IPS-NIHi11 (cell line): ENCODE data around the gene LYSMD3.
"Not testable (repeated sequence)": the region's sequence is repeated elsewhere in the genome, so short reads cannot be mapped to it uniquely, and the experiment has no call there.

Experiments used
- DNase-seq: peaks from one replicate; pipeline ENCODE4 v3.0.0; 2012; ENCODE audit warnings: mixed read lengths, low spot score

Gene LYSMD3

DNA sequence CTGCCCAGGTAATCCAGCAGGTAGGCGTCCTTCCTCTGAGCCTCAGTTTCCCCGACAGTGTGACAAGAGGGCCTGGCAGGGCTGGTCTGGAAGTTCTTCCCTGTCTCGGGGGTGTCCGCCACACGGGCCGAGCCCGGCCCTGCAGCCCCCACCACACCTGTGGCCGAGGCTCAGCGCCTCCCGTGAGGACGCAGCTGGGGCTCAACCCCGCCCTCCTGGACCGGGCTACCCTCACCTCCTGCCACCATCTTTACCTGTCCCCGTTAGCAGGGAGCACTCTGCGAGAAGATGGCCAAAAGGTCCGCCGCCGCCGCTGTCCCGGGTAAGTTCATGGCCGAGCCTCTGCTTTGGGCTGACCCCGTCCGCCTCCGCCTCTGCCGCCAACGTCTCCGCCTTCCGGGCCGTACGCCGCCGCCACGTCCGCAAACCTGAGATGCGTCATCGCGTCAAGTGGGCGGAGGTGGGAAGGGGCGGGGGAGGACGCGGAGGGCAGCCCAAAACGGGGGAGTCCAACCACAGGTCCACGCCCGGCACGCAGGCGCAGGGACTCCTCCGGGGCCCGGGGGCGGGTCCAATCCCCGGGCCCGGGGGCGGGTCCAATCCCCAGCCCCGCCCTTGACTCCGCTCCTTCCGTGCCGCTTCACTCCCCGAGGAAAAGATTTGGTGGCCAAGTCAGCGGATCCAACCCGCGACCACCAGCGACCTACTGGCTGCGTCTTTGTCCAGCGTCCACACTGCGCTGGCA, at the start of gene LYSMD3:
LYSMD3 (minus strand) TSS at position 391 of the 745 bp plus-strand sequence. CDS start 4,295 bp downstream, outside the sequence.
- peak; percentile 99 for DNase-seq

DNA sequence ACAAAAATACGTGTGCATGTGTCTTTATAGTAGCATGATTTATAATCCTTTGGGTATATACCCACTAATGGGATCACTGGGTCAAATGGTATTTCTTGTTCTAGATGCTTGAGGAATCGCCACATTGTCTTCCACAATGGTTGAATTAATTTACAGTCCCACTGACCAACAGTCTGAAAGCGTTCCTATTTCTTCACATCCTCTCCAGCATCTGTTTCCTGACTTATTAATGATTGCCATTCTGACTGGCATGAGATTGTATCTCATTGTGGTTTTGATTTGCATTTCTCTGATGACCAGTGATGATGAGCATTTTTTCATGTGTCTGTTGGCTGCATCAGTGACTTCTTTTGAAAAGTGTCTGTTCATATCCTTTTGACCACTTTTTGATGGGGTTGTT, 47.2 kb upstream of the LYSMD3 start:
- DNase-seq = not testable (repeated sequence)

DNA sequence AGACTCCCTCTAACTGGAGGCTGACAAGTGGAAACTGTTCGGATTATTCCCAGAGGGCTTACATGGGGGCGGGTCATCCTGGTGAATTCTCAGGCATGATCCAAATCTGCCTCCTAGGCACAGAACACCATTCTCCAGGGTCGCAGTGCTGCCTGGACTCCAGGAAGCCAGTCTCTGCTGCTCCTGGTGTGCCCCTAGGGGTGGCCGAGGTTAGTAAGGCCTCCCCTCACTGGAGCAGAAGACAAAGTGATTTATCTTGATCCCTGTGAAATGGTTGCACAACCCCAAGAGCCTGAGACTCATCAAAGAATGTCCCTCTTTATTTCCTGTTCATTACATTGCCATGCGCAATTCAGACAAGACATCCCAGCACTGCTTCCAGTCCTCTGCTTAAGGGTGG, 46.3 kb upstream of the LYSMD3 start:
- no peak for DNase-seq

DNA sequence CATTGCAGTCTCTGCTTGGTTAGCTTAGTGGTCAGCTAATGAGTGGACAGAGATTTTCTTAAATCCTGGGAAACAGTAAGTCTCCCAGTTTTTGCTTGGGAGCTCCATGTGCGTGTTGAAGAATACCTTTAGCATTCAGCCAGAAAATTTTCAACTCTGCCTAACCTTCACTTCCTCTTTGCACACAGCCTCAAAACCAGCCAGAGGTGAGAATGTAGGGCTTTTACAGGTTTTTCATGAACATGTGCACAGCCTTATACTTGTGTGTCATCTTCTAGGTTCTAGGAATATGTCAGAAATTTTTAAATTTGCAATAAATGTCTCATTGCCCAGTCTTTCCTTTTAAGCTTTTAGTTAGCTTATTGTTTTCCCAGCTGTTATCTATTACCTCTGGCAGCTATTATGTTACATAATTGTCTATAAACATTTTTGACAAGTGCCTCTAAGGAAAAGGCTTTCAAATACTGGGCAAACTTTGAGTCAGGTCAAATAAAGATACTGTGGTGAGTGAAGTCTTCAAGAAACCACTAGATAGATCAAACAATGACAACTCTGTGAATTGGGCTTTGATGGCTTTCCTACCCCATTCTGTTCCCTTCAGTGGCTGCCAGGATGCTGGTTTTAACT, 41.9 kb upstream of the LYSMD3 start:
- no peak for DNase-seq

DNA sequence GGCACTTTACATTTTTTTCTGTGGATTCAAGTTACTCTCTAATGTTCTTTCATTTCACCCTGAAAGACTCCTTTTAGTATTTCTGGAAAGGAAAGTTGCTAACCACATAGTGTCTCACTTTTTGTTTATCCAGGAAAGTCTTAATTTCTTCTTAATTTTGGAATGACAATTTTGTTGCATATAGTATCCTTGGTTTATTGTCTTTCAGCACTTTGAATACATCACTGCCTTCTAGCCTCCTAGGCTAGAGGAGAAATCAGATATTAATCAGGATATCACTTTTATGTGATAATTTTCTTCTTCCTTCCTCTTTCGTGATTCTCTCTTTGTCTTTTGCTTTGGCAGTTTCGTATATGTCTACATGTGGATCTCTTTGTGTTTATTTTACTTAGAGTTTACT, 40.6 kb upstream of the LYSMD3 start:
- DNase-seq = no peak

DNA sequence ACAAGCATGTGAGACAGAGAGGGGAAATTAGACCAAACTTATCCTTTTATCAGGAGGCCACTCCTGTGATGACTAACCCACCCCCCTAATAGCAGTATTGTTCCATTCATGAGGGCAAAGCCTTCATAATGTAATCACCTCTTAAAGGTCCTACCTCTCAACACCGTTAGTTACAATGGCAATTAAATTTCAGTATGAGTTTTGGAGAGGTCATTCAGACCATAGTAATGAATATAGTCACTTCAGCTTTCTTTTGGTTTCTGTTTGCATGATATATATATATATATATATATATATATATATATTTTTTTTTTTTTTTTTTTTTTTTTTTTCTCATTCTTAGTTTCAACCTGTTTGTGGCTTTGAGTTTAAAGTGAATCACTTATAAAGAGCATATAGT, 39.7 kb upstream of the LYSMD3 start:
- no peak for DNase-seq

DNA sequence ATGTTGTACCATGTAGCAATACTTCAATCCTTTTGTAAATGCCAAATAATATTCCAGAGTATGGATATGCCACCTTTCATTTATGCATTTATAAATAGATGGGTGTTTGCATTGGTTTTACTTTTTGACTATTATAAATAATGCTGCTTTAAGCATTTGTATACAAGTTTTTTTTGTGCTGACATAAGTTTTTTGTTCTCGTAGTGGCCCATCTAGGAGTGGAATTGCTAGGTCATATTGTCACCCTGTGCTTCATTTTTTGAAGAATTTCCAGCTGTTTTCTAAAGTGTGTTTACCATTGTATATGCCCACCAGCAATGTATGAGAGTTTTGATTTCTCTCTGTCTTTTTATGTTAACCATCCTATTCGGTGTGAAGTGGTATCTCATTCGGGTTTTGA, 36.1 kb upstream of the LYSMD3 start:
- DNase-seq = no peak

DNA sequence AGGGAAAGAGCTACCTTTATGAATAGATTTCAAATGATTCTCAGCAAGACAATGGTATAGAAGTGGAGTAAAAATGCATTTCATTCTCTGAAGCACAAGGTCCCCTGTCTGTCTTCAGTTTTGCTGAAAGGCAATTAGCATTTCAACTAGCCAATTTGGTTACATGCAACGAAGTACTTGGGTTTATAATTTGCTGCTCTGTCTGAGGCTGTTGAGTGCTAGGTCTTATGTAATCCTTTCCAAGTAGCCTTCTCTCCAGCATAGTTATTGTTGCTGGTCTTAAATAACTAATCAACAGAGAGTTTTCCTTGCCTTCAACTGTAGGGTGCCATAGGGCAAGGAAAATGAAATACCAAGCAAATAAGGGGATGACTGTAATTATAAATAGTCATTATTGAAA, 33.7 kb upstream of the LYSMD3 start:
- DNase-seq = no peak

DNA sequence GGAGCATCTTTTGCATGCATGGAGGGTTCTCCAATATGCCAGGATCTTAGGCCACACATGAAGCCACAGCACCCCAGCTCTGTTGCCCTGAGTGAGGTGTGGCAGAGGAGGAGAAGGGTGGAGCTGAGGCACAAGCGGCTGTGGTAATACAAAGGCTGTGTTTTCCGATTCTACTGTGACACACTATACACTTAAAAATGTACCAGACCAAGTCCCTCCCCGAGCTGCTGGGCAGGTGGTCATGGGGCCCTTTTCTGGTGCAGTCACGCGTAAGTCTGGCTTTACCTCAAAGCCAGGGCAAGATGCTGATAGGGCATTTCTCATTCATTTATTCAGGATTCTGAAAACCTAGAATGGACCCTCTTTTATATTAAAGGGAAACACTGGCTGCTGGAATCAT, 33.0 kb upstream of the LYSMD3 start:
- no peak for DNase-seq

DNA sequence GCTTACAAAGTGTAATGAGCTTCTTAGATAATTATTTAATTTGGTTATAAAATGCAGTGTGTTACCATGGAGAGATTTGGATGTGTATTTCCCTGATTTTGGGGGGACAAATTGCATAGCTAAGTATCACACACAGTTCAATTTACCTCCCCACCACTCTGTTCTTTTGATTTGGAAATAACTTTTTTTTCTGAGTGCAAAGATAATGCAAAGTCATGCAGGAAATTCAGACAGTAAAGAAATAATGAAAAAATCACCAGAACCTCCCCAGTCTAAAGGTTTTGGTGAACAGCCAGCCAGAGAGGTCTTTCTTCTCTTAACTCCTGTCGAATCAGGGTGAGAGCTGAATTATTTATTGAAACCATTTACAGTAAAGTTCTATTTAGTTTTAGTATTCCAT, 32.4 kb upstream of the LYSMD3 start:
- no peak for DNase-seq

DNA sequence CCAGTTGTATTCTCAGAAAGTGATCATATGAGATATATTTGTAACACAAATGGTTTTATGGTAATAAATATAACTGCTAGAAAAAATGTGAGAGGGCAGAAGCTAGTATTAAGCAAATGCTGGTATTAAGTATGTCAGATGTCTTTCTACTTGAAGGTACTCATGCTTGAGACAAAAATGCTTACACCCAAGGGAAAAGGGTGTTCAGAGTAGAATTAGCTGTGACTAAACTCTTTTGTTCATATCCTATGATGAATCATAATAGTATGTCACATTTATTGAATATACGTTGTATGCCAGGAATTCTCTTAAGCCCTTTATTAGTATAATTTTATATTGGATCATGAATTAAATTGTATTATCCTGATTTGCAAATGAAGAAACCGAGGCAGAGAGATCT, 31.4 kb upstream of the LYSMD3 start:
- no peak for DNase-seq

DNA sequence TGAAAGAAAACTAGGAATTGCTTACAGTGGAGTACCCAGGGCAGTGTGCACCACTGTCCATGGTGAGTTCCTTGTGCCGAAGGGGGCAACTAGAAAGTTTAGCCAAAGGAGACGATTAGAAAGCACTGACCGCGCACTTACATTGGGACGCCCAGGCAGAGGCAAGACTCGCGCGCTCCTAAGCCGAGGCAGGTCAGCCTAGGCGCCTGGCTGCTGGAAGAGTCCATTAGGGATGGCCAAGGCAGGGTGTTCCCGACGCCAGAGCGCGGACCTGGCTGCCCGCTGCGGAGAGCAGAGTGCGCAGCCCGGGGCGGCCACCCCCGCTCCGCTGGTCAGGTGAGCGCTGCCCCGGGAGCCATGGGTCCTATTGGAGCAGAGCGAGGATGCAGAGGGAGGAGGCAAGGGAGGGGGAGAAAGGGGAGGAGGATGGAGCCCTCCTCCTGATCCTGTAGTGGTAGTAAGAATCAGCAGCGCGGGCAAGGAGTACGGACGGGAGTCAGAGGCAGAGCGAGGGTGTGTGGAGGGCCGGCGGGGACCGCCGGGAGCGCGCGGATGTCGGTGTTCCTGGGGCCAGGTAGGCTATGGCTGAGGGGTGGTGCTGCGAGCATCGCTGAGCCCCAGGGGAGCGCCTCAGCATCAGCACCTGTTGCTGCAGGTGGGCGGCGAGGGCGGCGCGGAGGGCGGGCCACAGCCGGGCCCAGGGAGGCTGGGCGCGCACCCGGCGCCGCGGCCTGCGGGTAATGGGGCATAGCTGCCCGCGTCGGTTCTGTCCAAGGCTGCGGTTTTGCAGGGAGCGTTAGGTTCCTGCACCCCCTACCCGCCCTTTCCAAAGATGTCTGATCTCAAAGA, 29.2 kb upstream of the LYSMD3 start, which contains the start of gene ADGRV1:
ADGRV1 (plus strand) TSS at position 454 of the 849 bp plus-strand sequence; CDS start at position 553, 99 bp downstream.
- DNase-seq = peak; percentile 94

DNA sequence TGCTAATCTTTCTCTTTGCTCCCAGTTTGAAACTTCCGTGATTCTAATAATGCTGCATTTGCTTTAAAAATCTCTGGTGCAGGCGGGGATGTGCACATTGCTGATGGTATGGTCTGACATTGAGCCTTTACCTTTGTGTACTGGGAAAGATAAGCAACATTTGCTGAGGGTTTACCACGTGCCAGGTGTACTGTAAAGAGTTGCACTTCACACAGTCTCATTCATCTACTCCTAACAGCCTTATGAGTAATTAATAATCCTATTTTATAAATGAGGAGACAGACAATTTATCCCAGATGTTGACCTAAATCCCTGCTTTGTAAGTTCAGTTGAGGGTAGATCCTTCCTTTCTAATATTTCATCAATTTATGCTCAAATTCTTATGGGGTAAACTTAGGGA, 28.5 kb upstream of the LYSMD3 start:
- no peak for DNase-seq

DNA sequence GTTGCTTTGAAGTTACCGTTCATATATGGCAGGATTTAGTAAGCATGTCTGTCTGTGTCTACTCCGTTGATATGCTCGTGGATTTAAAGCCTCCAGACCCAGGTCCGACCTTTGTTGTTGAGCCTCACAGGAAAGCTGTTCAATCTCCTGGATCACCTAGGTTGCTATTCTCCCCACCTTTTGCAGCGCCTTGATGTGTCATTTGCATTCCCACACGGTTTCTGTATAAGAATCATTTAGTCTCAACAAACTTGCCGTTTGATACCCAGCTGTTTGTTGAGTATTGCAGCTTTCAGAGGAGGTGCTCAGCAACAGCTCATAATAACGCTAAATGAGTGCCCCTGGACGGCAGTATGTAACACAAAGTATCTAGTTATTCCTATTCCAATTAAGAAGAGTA, 28.0 kb upstream of the LYSMD3 start:
- DNase-seq = no peak

DNA sequence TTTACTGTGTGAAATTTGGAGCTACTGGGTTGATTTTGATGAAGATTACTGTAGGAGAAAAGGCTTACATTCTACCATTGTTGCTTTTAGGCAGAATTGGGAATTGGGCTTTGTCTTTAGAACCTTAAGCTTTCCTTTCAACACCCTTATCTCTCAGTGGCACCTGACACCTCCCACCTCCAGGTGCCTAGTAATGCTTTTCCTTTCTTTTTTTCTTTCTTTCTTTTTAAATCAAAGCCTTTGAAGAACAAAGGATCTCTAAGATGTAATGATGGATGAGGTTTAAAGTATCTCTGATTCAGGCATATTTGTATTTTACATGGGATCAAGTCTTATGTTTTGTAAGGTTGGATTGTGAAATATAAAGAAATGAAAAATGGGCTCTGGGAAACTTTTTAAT, 26.3 kb upstream of the LYSMD3 start:
- no peak for DNase-seq

DNA sequence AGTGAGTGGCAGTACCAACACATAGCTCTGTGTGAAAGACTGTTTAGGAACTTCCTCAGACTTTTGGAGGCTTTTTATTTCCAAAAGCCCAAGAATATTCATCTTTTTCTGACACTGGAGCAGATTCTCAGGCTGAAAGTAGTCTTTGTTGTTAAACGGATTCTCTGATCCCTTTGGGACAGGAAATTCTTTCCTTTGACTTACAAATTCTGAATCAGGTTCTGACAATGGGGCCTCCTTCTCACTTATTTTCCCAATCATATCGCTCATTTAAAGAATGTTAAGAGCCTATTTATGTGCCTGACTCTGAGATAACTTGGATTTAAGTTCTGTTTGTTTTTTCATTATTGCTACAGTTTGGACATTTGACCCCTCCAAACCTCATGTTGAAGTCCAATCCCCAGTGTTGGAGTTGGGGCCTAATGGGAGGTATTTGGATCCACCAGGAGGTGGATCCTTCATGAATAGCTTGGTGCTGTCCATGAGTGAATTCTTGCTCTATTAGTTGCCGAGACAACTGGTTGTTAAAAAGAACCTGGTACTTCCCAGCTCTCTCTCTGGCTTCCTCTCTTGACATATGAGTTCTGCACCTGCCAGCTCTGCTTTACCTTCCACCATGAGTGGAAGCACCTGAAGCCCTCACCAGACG, 25.1 kb upstream of the LYSMD3 start:
- no peak for DNase-seq

DNA sequence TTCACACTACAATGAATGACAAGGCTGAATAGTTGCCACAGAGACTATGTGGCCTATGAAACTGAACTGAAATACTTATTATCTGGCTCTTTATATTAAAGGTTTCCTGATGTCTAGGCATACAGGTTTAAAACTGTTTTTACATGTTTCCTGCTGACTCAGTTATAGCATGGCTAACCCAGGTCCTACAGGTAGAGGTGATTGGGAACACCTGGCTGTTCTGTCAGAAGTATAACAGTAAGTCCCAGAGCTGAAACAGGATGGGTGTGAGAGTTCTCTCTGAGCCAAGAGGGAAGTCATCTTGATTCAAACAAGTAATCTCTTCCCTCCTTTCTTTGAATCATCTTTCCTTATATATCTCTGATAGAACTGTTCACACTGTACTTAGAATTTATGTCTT, 24.3 kb upstream of the LYSMD3 start:
- DNase-seq = no peak

DNA sequence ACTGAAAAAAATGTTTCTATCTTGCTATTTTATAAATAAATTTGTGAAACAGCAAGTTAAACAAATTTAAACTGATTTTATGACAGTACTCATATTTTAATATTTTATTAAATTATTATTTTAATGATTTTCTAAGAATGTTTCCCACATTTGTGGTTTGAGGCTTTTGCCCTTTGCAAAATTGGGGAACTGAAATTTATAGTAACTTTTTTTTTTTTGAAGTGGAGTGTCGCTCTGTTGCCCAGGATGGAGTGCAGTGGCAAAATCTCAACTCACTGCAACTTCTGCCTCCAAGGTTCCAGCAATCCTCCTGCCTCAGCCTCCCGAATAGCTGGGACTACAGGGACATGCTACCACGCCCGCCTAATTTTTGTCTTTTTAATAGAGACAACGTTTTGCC, 22.0 kb upstream of the LYSMD3 start:
- no peak for DNase-seq

DNA sequence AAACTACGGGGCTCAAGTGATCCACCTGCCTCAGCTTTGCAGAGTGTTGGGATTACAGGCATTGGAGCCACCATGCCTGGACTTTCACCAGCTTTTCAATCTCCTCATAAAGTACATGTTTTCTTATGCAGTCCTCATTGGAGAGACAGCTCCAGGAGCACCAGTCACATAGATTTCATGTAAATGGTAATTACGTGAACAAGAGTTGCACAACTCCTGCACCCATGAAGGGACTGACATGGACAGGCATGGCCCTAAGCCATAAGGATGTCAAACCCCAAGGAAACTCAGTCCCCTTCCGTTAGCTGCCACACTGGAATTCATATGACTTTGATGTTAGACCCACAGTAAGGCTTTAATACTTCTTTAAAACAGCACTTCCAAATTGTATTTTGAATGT, 21.6 kb upstream of the LYSMD3 start:
- no peak for DNase-seq

DNA sequence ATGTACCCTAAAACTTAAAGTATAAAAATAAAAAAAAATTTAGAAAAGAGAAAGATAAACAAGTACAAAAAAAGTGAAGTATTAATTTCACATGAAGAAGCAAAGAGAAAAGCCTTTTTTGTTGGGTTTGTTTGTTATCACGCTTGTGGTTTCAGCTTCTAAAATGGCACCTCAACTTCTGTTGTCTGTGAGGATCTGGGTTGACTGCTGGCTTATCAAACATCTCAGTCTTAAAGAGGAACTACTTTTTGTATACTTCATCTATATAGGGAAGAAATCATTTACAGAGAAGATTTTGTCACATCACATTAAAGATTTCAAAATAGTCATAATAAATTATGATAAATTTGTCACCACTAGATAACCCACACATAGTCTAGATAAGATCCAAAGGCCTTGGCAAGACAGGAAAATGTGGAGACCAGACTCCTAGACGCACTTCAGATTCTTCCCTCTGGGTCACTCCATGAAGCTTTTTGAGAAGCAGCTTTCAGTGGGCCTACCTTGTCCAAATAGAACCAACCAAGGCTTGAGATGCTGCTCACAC, 20.4 kb upstream of the LYSMD3 start:
- DNase-seq = no peak

DNA sequence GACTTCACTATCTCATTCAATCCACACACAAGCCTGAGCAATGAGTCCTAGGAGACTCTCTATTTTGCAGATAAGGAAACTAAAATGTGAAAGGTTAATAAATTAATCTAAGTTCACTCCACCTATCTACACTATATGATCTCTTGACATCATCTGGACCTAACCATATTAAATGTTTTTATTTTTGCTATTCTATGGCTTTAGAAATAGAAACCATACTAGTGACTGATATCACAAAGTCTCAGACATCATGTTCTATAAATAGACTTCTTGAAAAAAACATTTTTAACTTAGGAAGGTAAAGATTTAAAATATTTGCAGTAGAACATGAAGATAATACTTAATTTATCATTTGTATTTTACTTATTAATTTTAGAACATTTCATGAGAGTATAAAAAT, 19.8 kb upstream of the LYSMD3 start:
- no peak for DNase-seq

DNA sequence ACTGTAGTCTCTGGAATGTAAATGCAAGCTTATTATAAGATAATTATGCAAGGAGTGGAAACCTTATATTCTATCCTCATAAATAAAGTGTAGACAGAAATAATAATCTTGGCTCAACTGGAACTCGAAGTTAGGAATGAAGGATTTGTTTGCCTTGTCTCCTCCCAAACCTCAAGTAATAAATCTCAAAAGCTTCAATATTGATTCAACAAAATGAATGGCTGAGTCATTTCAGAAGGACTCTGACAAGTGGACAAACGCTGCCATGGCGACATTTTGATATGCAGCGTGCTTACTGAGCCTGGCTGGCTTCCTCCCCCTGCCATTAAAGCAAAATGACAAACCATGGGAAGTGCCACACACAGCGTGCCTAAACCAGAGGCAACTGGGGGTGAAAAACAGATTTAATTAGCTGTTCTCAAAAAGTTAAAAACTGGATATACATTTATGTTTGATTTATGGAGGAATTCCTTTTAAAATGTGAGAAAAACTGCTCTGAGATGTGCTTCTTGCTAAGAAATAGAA, 18.7 kb upstream of the LYSMD3 start:
- DNase-seq = no peak
